GM10248 (cell line): ENCODE data around the gene SLC22A9.
"Not testable (repeated sequence)": the region's sequence is repeated elsewhere in the genome, so short reads cannot be mapped to it uniquely, and the experiment has no call there.

ENCODE experiments used
- CTCF ChIA-PET: fragments of 300-600 bp; sonication (Branson Sonifier 250); formaldehyde crosslinking; extraction: SDS; loops from one replicate; lab custom pipeline; 2021; ENCODE audit warnings: antibody characterized with exemption; lab: Yijun Ruan, JAX
- POLR2A ChIA-PET: fragments of 350-650 bp; sonication (Branson Sonifier 250); formaldehyde crosslinking; extraction: SDS; loops from one replicate; lab custom pipeline; 2020; ENCODE audit warnings: antibody characterized with exemption; lab: Yijun Ruan, JAX
- DNase-seq: peaks from one replicate; pipeline ENCODE4 v3.0.0; 2012; ENCODE audit errors: extremely low spot score
- TF ChIP-seq, protein P1 (sequence below): IDR thresholded peaks from 2 replicates; pipeline ENCODE4 v1.5.1; 2012; ENCODE audit warnings: mild to moderate bottlenecking, low read depth; ENCODE audit errors: extremely low read depth, missing control alignments, control extremely low read depth

SLC22A9 gene

DNA sequence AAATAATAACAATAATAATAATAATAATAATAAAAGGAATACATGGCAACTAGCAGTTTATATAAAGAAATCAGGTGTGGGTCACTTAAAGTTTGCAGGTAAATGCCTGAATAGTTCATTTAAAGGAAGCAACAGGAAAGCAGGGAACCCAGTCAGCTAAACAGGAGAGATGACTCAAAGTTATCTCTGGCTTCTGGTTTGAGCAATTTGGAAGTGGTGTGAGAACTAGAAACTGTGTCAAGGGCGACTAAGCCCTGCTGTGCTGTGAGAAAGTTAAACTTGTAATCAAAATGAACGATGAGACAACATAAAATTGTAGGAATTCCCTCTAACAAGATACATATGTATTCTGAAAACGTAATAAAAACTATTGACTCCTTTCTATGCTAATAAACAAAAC is 35.5 kb downstream of the SLC22A9 start:
- DNase-seq: no peak
- TF ChIP-seq, protein P1, sequence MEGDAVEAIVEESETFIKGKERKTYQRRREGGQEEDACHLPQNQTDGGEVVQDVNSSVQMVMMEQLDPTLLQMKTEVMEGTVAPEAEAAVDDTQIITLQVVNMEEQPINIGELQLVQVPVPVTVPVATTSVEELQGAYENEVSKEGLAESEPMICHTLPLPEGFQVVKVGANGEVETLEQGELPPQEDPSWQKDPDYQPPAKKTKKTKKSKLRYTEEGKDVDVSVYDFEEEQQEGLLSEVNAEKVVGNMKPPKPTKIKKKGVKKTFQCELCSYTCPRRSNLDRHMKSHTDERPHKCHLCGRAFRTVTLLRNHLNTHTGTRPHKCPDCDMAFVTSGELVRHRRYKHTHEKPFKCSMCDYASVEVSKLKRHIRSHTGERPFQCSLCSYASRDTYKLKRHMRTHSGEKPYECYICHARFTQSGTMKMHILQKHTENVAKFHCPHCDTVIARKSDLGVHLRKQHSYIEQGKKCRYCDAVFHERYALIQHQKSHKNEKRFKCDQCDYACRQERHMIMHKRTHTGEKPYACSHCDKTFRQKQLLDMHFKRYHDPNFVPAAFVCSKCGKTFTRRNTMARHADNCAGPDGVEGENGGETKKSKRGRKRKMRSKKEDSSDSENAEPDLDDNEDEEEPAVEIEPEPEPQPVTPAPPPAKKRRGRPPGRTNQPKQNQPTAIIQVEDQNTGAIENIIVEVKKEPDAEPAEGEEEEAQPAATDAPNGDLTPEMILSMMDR: no peak
- POLR2A ChIA-PET: no interaction called here
- CTCF ChIA-PET: no interaction called here

DNA sequence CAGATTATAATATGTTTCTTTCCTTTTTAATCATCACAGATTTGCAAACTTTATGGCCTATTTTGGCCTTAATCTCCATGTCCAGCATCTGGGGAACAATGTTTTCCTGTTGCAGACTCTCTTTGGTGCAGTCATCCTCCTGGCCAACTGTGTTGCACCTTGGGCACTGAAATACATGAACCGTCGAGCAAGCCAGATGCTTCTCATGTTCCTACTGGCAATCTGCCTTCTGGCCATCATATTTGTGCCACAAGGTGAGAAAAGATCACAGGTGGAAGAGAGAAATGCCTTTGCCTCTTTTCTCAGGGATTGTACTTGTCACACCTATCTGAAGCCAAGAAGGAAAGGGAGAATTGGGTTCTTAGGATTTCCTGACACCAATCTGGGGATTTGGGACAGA is 36.9 kb downstream of the SLC22A9 start:
- CTCF ChIA-PET: no interaction called here
- TF ChIP-seq, protein P1: no peak
- no peak for DNase-seq
- POLR2A ChIA-PET: no interaction called here

DNA sequence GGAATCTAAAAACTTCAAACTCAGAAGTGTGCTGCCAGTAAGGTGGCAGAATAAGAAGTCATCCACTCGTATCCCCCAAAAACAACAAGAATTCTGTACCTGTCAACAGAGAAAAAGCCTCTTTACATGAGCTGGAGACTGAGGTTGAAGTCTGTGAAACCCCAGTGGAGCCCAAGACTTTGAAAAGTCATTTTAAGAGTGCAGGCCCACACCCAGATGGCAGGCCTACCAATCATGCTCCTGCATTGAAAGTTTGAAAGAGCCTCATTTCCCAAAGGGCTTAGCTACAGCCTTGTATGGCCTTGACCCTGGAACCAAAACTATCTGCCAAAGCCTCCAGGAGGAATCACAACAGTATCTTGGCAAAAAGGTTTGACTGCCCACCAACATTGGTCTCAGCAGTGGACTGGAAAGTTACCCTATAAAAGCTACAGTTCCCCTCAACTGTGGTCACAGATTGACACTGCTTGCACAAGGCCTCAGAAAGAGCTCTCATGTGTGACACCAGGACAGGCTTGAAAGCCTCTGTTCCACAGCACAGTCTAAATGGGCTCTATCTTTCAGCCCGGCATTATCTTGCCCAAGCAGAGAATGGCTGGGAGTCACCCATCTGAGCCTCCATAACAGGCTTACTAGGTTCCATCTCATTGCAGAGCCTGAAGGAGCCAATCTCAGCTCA is 47.7 kb downstream of the SLC22A9 start:
- CTCF ChIA-PET: interaction anchor here (1.0 to 1.5 kb wide), 3 partner anchors 10 to 26 kb away, joined by 3 to 7 read pairs (median 3); no protein-coding TSS in a partner anchor

DNA sequence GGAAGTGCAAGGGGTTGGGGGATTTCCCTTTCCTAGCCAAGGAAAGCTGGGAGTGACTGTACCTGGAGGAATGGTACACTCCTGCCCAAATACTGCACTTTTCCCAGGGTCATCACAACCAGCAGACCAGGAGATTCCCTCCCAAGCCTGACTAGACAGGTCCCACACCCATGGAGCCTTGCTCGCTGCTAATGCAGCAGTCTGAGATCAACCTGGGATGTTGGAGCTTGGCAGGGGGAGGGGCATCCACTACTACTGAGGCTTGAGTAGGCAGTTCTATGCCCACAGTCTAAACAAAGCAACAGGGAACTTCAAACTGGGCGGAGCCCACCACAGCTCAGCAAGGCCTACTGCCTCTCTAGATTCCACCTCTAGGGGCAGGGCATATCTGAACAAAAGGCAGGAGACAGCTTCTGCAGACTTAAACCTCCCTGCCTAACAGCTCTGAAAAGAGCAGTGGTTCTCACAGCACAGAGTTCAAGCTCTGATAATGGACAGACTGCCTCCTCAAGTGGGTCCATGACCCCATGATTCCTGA is 58.5 kb downstream of the SLC22A9 start:
- ChIA-PET POLR2A (no interaction called here), CTCF (interaction anchor here (0.9 to 1.1 kb wide), 2 partner anchors 11 to 13 kb away, joined by 3 read pairs; no protein-coding TSS in a partner anchor)
- no peak for DNase-seq
- TF ChIP-seq, protein P1: no peak

More for the DNA sequence above, 47.7 kb downstream of the SLC22A9 start:
- POLR2A ChIA-PET: no interaction called here
- DNase-seq: no peak
- TF ChIP-seq, protein P1: no peak

DNA sequence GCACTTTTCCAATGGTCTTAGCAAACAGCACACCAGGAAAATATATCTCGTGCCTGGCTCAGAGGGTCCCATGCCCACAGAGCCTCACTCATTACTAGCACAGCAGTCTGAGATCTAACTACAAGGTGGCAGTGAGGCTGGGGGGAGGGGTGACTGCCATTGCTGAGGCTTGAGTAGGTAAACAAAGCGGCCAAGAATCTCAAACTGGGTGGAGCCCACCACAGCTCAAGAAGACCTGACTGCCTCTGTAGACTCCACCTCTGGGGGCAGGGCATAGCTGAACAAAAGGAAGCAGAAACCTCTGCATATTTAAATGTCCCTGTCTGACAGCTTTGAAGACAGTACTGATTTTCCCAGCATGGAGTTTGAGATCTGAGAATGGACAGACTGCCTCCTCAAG is 61.1 kb downstream of the SLC22A9 start:
- DNase-seq, POLR2A ChIA-PET, CTCF ChIA-PET: not testable (repeated sequence)

DNA sequence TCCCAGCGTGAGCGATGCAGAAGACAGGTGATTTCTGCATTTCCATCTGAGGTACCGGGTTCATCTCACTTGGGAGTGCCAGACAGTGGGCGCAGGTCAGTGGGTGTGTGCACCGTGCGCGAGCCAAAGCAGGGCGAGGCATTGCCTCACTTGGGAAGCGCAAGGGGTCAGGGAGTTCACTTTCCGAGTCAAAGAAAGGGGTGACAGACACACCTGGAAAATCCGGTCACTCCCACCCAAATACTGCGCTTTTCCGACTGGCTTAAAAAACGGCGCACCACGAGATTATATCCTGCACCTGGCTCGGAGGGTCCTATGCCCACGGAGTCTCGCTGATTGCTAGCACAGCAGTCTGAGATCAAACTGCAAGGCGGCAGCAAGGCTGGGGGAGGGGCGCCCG is 65.8 kb downstream of the SLC22A9 start:
- POLR2A ChIA-PET, DNase-seq, CTCF ChIA-PET: not testable (repeated sequence)

DNA sequence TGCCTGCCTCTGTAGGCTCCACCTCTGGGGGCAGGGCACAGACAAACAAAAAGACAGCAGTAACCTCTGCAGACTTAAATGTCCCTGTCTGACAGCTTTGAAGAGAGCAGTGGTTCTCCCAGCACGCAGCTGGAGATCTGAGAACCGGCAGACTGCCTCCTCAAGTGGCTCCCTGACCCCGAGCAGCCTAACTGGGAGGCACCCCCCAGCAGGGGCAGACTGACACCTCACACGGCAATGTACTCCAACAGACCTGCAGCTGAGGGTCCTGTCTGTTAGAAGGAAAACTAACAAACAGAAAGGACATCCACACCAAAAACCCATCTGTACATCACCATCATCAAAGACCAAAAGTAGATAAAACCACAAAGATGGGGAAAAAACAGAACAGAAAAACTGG is 66.2 kb downstream of the SLC22A9 start:
- CTCF ChIA-PET, DNase-seq, POLR2A ChIA-PET: not testable (repeated sequence)

DNA sequence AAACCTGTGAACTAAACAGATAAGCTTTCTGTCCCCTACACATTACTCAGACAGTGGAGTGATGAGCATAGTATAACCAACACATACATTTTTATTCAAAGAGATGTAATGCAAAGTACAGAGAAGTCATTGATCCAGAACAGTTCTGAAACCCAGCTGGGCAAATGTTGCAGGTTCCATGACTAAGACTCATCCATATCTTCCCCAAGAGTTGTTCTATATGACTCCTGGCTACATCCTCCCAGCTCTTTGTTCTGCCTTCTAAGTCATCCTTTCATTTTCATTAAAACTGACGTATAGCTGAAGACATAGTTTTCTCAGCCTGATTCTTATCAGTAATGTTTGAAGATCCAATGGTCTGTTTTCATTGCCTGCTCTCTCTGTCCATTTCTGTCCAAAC is 74.1 kb downstream of the SLC22A9 start:
- ChIA-PET CTCF (interaction anchor here (2.2 kb wide), 1 partner anchor 26 kb away, joined by 7 read pairs; no protein-coding TSS in a partner anchor), POLR2A (no interaction called here)
- no peak for DNase-seq
- TF ChIP-seq, protein P1: no peak
